PC-9 (cell line): ENCODE measurements around the gene IRF6. TPM values are rescaled to one million over a fixed set of nuclear protein-coding genes. Genes with fewer than 3 reads are reported as not detected.

Experiments
- BruUV-seq: library from RNA; stranded (reverse); fragments of 400-500 nt; replicated peaks from 2 replicates; lab custom pipeline; 2021; lab: Mats Ljungman, UMichigan
- CTCF ChIA-PET: fragments of 300-600 bp; sonication (Branson Sonifier 250); formaldehyde crosslinking; loops from one replicate; lab custom pipeline; 2022; ENCODE audit warnings: antibody characterized with exemption; lab: Charles Lee
- POLR2A ChIA-PET: fragments of 300-600 bp; sonication (Branson Sonifier 250); formaldehyde crosslinking; loops from one replicate; lab custom pipeline; 2022; ENCODE audit warnings: antibody characterized with exemption; ENCODE audit not compliant: unreplicated experiment; lab: Charles Lee
- DNase-seq, 2 experiments: peaks; one replicate each; pipeline versions ENCODE4 v3.0.0 to v3.0.0-alpha.2; 2015 to 2022; ENCODE audit warnings: mixed read lengths in 1 of 2
- H2AFZ ChIP-seq: fragments of 200-600 bp; sonication (generic); 2 replicates; pipeline ENCODE4 v1.8.1; 2017; ENCODE audit warnings: antibody characterized with exemption
- H3F3A ChIP-seq: fragments of 200-600 bp; sonication (generic); 2 replicates; pipeline ENCODE4 v1.8.1; 2017; ENCODE audit warnings: antibody characterized with exemption, mild to moderate bottlenecking, low read depth; ENCODE audit not compliant: insufficient read depth
- H3K27ac ChIP-seq: fragments of 200-600 bp; sonication (generic); 2 replicates; pipeline ENCODE4 v1.6.1; 2016; ENCODE audit warnings: mixed run types
- H3K27me3 ChIP-seq: fragments of 200-600 bp; sonication (generic); 2 replicates; pipeline ENCODE4 v1.6.1; 2016; ENCODE audit warnings: low read depth, mixed run types; ENCODE audit not compliant: insufficient read depth
- H3K36me3 ChIP-seq: fragments of 200-600 bp; sonication (generic); 2 replicates; pipeline ENCODE4 v1.6.1; 2016; ENCODE audit warnings: low read depth, mixed run types
- H3K4me1 ChIP-seq: fragments of 200-600 bp; sonication (generic); replicated peaks from 2 replicates; pipeline ENCODE4 v1.6.1; 2016; ENCODE audit warnings: mixed run types; ENCODE audit not compliant: insufficient read depth
- H3K4me2 ChIP-seq: fragments of 200-600 bp; sonication (generic); 2 replicates; pipeline ENCODE4 v1.6.1; 2017; ENCODE audit warnings: mixed run types
- H3K4me3 ChIP-seq: fragments of 200-600 bp; sonication (generic); 2 replicates; pipeline ENCODE4 v1.6.1; 2016; ENCODE audit warnings: mixed run types
- H3K79me2 ChIP-seq: fragments of 200-600 bp; sonication (generic); 2 replicates; pipeline ENCODE4 v1.6.1; 2017; ENCODE audit warnings: low read depth, mixed run types
- H3K9me2 ChIP-seq: fragments of 200-600 bp; sonication (generic); 2 replicates; pipeline ENCODE4 v1.8.1; 2017; ENCODE audit warnings: mild to moderate bottlenecking; ENCODE audit not compliant: insufficient read depth
- H3K9me3 ChIP-seq: fragments of 200-600 bp; sonication (generic); 2 replicates; pipeline ENCODE4 v1.8.1; 2016; ENCODE audit warnings: low read depth; ENCODE audit not compliant: insufficient read depth
- H4K20me1 ChIP-seq: fragments of 200-600 bp; sonication (generic); 2 replicates; pipeline ENCODE4 v1.8.1; 2017; ENCODE audit not compliant: insufficient read depth
- CTCF ChIP-seq: fragments of 200-600 bp; sonication (generic); conservative IDR thresholded peaks from 2 replicates; pipeline ENCODE4 v1.6.1; 2017; ENCODE audit warnings: mixed run types, antibody characterized with exemption, mild to moderate bottlenecking, moderate library complexity
- EZH2 ChIP-seq: fragments of 200-600 bp; sonication (generic); IDR thresholded peaks from 2 replicates; pipeline ENCODE4 v1.8.0; 2017; ENCODE audit warnings: antibody characterized with exemption, low read depth
- intact Hi-C: fragments of 100-400 bp; cut with micrococcal nuclease; formaldehyde crosslinking; loops from one replicate; pipeline ENCODE4 v1.10.0; 2022; ENCODE audit not compliant: unreplicated experiment
- total RNA-seq: library from RNA; stranded (reverse); gene quantifications from 2 replicates; pipeline ENCODE4 v1.2.3, GENCODE V29; 2021

Gene IRF6
- total RNA-seq, 1 experiment from 2014 or later, result 46.5 TPM

- POLR2A ChIA-PET, result interaction anchor here (0.6 to 0.7 kb wide), 4 partner anchors 156 to 612 kb away, joined by 3 to 16 read pairs (median 5); no protein-coding TSS in a partner anchor
- peak; percentile 68 to 88 for DNase-seq
- BruUV-seq, result no TSS peak
- Histone ChIP-seq H3K4me2 (peak overlapping the region; percentile 27; the same call in 1 of the 2 replicates), H3K36me3 (no peaks in the 10 kb centered on the region), H3F3A (peaks cover 20% of the 10 kb centered on the region; the same call in 1 of the 2 replicates), H3K27me3 (no peaks in the 10 kb centered on the region), H3K4me1 (peaks cover 41% of the 10 kb centered on the region), H2AFZ (no peak overlapping the region), H3K4me3 (no peak overlapping the region), H3K79me2 (peaks cover 31% of the 10 kb centered on the region), H3K9me3 (no peaks in the 10 kb centered on the region), H3K9me2 (no peaks in the 10 kb centered on the region), H3K27ac (peak overlapping the region; percentile 36; the same call in 1 of the 2 replicates), H4K20me1 (no peaks in the 10 kb centered on the region)
- TF ChIP-seq CTCF, result no peak
- TF ChIP-seq EZH2, result no peak
- CTCF ChIA-PET, result interaction anchor here (0.6 to 1.4 kb wide), 5 partner anchors 15 to 484 kb away, joined by 5 to 8 read pairs (median 5); partner anchors contain the start of gene UTP25
- intact Hi-C loops, result no loop called here
Measured at GRCh38 chr1:209808059-209808581, 2.2 kb upstream of the IRF6 start.

DNA sequence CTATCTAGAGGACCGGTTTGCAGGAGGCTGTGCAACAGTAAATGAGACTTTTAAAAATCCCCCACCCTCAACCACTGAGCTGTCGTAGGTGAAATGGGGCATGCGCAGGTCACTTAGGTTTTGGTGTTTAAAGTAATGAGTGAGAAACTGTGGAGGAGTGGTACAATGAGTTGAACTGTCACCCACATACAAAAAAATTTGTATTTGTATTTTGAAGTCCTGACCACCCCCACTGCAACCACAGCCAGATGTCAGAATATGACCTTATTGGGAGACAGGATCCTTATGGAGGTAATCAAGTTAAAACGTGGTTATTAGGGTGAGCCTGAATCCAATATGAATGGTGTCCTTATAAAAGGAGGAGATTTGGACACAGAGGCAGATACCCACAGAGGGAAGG is 1.6 kb upstream of the IRF6 start:
- BruUV-seq, result no TSS peak
- no peaks in the 10 kb centered on the region; the same call in 1 of the 2 replicates for H4K20me1 ChIP-seq
- H3K4me1 ChIP-seq, result peaks cover 41% of the 10 kb centered on the region
- no peaks in the 10 kb centered on the region for H3K36me3 ChIP-seq
- no peak overlapping the region for H2AFZ ChIP-seq
- POLR2A ChIA-PET, result interaction anchor here (0.6 to 0.7 kb wide), 3 partner anchors 156 to 426 kb away, joined by 3 to 16 read pairs (median 7); no protein-coding TSS in a partner anchor
- H3K9me2 ChIP-seq, result no peaks in the 10 kb centered on the region
- peak overlapping the region; percentile 36; the same call in 1 of the 2 replicates for H3K27ac ChIP-seq
- no peak for DNase-seq
- peak overlapping the region; percentile 27; the same call in 1 of the 2 replicates for H3K4me2 ChIP-seq
- CTCF ChIA-PET, result interaction anchor here (0.5 to 1.4 kb wide), 7 partner anchors 16 to 504 kb away, joined by 3 to 8 read pairs (median 5); partner anchors contain the start of gene UTP25
- intact Hi-C loops, result loop anchor here (2.0 kb wide), 1 partner anchor 19 kb away; the partner anchor contains the start of gene UTP25
- no peaks in the 10 kb centered on the region for H3K9me3 ChIP-seq
- H3K4me3 ChIP-seq, result no peak overlapping the region
- H3K27me3 ChIP-seq, result no peaks in the 10 kb centered on the region
- peaks cover 20% of the 10 kb centered on the region; the same call in 1 of the 2 replicates for H3F3A ChIP-seq
- TF ChIP-seq CTCF (no peak), EZH2 (no peak)
- peaks cover 35% of the 10 kb centered on the region for H3K79me2 ChIP-seq

- TSS peak; percentile 42 for BruUV-seq
- Histone ChIP-seq H3K9me3 (no peaks in the 10 kb centered on the region), H2AFZ (peak overlapping the region; percentile 90), H3K27me3 (no peaks in the 10 kb centered on the region), H3K4me1 (peaks cover 41% of the 10 kb centered on the region), H3F3A (peaks cover 20% of the 10 kb centered on the region; the same call in 1 of the 2 replicates), H3K4me3 (peak overlapping the region; percentile 78), H3K79me2 (peaks cover 38% of the 10 kb centered on the region), H3K27ac (no peak overlapping the region; the same call in 1 of the 2 replicates), H3K4me2 (peak overlapping the region; percentile 82), H4K20me1 (no peaks in the 10 kb centered on the region; the same call in 1 of the 2 replicates), H3K36me3 (no peaks in the 10 kb centered on the region), H3K9me2 (no peaks in the 10 kb centered on the region)
- peak in 1 of 2 experiments; percentile 21 for DNase-seq
- POLR2A ChIA-PET, result interaction anchor here (0.5 to 1.0 kb wide), 10 partner anchors 17 to 268 kb away, joined by 3 to 40 read pairs (median 6); partner anchors contain the start of genes C1orf74 and LAMB3
- no peak for TF ChIP-seq CTCF
- intact Hi-C loops, result no loop called here
- CTCF ChIA-PET, result interaction anchor here (0.6 to 2.2 kb wide), 2 partner anchors 18 to 59 kb away, joined by 6 to 11 read pairs; no protein-coding TSS in a partner anchor
Measured at GRCh38 chr1:209805341-209805781, 581 bp downstream of the IRF6 start.
